ENCODE results near the gene DYNC2LI1. TPM values are rescaled to one million over a fixed set of nuclear protein-coding genes. Genes with fewer than 3 reads are reported as not detected.

The DYNC2LI1 gene
- total and polyA plus RNA-seq, 2 of the 8 experiments (the other 6 are each of a cell fraction or from before 2014, with no cell fraction given) = 3.9 to 7.6 TPM

DNA sequence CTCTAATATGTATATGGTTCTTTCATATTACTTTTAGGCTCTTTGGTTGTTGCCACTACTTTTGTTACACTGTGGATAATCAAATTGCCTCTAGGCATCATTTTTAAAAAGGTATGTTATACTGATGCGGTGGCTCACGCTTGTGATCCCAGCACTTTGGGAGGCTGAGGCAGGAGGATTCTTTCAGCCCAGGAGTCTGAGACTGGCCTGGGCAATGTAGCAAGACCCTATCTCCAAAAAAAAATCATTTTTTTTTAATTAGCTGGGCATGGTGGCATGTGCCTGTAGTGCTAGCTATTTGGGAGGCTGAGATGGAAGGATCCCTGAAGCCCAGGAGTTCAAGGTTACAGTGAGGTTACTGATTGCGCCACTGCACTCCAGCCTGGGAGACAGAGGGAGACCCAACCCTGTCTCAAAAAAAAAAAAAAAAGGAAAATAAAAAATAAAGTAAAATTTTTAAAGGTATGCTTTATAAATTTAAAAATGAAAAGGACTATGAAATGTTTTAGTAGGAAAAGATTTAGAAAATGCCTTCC is 48.1 kb upstream of the DYNC2LI1 start:
- WGBS, 2 experiments (ENCODE audit: extremely low coverage in 1 of 2, insufficient coverage in 1 of 2, insufficient read length in 1 of 2, insufficient replicate concordance in 2 of 2, low coverage in 1 of 2, low lambda C conversion rate in 2 of 2, missing lambda C conversion rate in 1 of 2) = 94% methylated on average over 3 of the region's 3 CpGs; no CpG with 5 or more reads in 1 of the 2 experiments
- H3K27me3 ChIP-seq (replicated peaks in 1 of 4; ENCODE audit: control insufficient read depth in 3 of 4, extremely low read depth in 1 of 4, insufficient read depth in 3 of 4, low read length in 3 of 4) = no peaks in the 10 kb centered on the region
- H2BK120ac ChIP-seq (replicated peaks; ENCODE audit: low read depth, low read length) = no peak overlapping the region
- H3K79me2 ChIP-seq (ENCODE audit: control insufficient read depth in 1 of 2, insufficient read depth in 2 of 2, low read length in 2 of 2) = no peaks in the 10 kb centered on the region
- no peak overlapping the region for H4K91ac ChIP-seq (replicated peaks; ENCODE audit: insufficient read length, low read length)
- ChIA-PET POLR2A (ENCODE audit: partially characterized antibody) (no interaction called here), CTCF (ENCODE audit: partially characterized antibody) (interaction anchor here (1.2 kb wide), 1 partner anchor 9 kb away, joined by 4 read pairs; no protein-coding TSS in a partner anchor)
- H2AFZ ChIP-seq (ENCODE audit: low read length) = no peak overlapping the region
- H4K5ac ChIP-seq (ENCODE audit: insufficient read length, low read depth, low read length) = no peak overlapping the region
- no peaks in the 10 kb centered on the region for H3K79me1 ChIP-seq (ENCODE audit: low read depth, low read length)
- no peaks in the 10 kb centered on the region for H3K23me2 ChIP-seq (ENCODE audit: low read depth, low read length)
- no peak overlapping the region for H4K8ac ChIP-seq (ENCODE audit: extremely low read depth, insufficient read depth, low read length)
- no peak overlapping the region for H3K18ac ChIP-seq (ENCODE audit: extremely low read depth, low read length)
- DNase-seq (ENCODE audit: low read depth in 1 of 2, low spot score in 2 of 2) (no peak), FAIRE-seq (no peak)
- H3K27ac ChIP-seq (ENCODE audit: low read depth, low read length) = no peak overlapping the region
- H3K56ac ChIP-seq (replicated peaks; ENCODE audit: insufficient read length, low read depth, low read length) = no peak overlapping the region
- no peak overlapping the region for H3K4me3 ChIP-seq (ENCODE audit: extremely low read depth in 1 of 4, insufficient read depth in 2 of 4, low read depth in 3 of 4, low read length in 4 of 4)
- TF ChIP-seq TEAD4 (IDR thresholded peaks at IDR 0.05; ENCODE audit: low read depth, low read length) (no peak), POU5F1 (IDR thresholded peaks at IDR 0.05; ENCODE audit: low read depth, low read length) (no peak), KDM4A (IDR thresholded peaks at IDR 0.05; ENCODE audit: low read depth, low read length, severe bottlenecking) (no peak), KDM1A (IDR thresholded peaks at IDR 0.05; ENCODE audit: borderline replicate concordance, low read length) (peak; percentile 42; the same call in 1 of the 2 replicates), NANOG (IDR thresholded peaks at IDR 0.05; ENCODE audit: insufficient read depth, low read depth, low read length, poor library complexity, severe bottlenecking) (no peak)
- TF ChIP-seq, protein P1, sequence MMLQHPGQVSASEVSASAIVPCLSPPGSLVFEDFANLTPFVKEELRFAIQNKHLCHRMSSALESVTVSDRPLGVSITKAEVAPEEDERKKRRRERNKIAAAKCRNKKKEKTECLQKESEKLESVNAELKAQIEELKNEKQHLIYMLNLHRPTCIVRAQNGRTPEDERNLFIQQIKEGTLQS (IDR thresholded peaks at IDR 0.05; ENCODE audit: insufficient read depth, low read depth, low read length) = no peak
- no peaks in the 10 kb centered on the region for H3K9me3 ChIP-seq (ENCODE audit: insufficient read depth in 2 of 2, low read depth in 1 of 2, low read length in 1 of 2)
- H3K36me3 ChIP-seq (ENCODE audit: control insufficient read depth in 2 of 4, insufficient read depth in 4 of 4, low read length in 3 of 4) = no peaks in the 10 kb centered on the region
- H3K9ac ChIP-seq (replicated peaks in 1 of 4; ENCODE audit: extremely low read depth in 1 of 4, low read depth in 3 of 4, low read length in 3 of 4) = no peak overlapping the region
- no peaks in the 10 kb centered on the region for H4K20me1 ChIP-seq (replicated peaks in 1 of 2; ENCODE audit: control insufficient read depth in 1 of 2, insufficient read depth in 2 of 2, low read length in 2 of 2)
- H3K4me2 ChIP-seq (ENCODE audit: insufficient read depth in 1 of 2, low read depth in 2 of 2, low read length in 2 of 2) = no peak overlapping the region
- H3K23ac ChIP-seq (ENCODE audit: insufficient read length) = no peak overlapping the region
- no peak overlapping the region for H2BK15ac ChIP-seq (ENCODE audit: low read length)
- no peak overlapping the region for H3K14ac ChIP-seq (ENCODE audit: insufficient read length)
- no peak overlapping the region for H3K4ac ChIP-seq (replicated peaks; ENCODE audit: insufficient read length, low read depth, low read length)
- no peak overlapping the region for H2BK5ac ChIP-seq (ENCODE audit: low read depth, low read length)
- no peak overlapping the region for H2BK20ac ChIP-seq (ENCODE audit: low read length)
- H2BK12ac ChIP-seq (ENCODE audit: low read depth, low read length) = no peak overlapping the region
- peaks cover 0 to 6% (median 2%) of the 10 kb centered on the region in 4 experiments; a peak in 2 of 7 replicates for H3K4me1 ChIP-seq (replicated peaks in 1 of 4; ENCODE audit: control insufficient read depth in 3 of 4, insufficient read depth in 4 of 4, low read length in 3 of 4)
- no peak overlapping the region for H2AK5ac ChIP-seq (ENCODE audit: low read depth, low read length)
